H1 (cell line): ENCODE measurements around the gene LHFPL3. TPM values are rescaled to one million over a fixed set of nuclear protein-coding genes. Genes with fewer than 3 reads are reported as not detected.

Experiments
- CTCF ChIA-PET: fragments of 300-600 bp; sonication (Branson Sonifier 250); formaldehyde crosslinking; loops from one replicate; lab custom pipeline; 2021; ENCODE audit not compliant: partially characterized antibody; lab: Charles Lee
- POLR2A ChIA-PET: fragments of 300-600 bp; sonication (Branson Sonifier 250); formaldehyde crosslinking; loops from one replicate; lab custom pipeline; 2021; ENCODE audit warnings: inconsistent platforms; ENCODE audit not compliant: partially characterized antibody; lab: Charles Lee
- DNase-seq, 2 experiments: peaks; one replicate each; pipeline versions ENCODE4 v3.0.0 to v3.0.0-alpha.2; 2010 to 2022; ENCODE audit warnings: low spot score in 2 of 2, low read depth in 1 of 2, mixed read lengths in 1 of 2
- FAIRE-seq: peaks from 2 replicates; lab custom pipeline; 2011; peaks lifted over from hg19 to GRCh38; lab: Jason Lieb, UNC
- H2AFZ ChIP-seq: 2 replicates; pipeline ENCODE4 v1.8.1; 2012; ENCODE audit warnings: low read length, inconsistent platforms
- H2AK5ac ChIP-seq: 2 replicates; pipeline ENCODE4 v1.6.1; 2013; ENCODE audit warnings: low read depth, low read length
- H2BK120ac ChIP-seq: replicated peaks from 2 replicates; pipeline ENCODE3; 2013; ENCODE audit warnings: low read depth, low read length, inconsistent platforms
- H2BK12ac ChIP-seq: 2 replicates; pipeline ENCODE4 v1.6.1; 2013; ENCODE audit warnings: low read depth, low read length
- H2BK15ac ChIP-seq: 2 replicates; pipeline ENCODE4 v1.6.1; 2013; ENCODE audit warnings: low read length
- H2BK20ac ChIP-seq: 2 replicates; pipeline ENCODE4 v1.6.1; 2013; ENCODE audit warnings: low read length
- H2BK5ac ChIP-seq: 2 replicates; pipeline ENCODE4 v1.6.1; 2013; ENCODE audit warnings: low read depth, low read length
- H3K14ac ChIP-seq: 2 replicates; pipeline ENCODE4 v1.6.1; 2013; ENCODE audit warnings: inconsistent platforms; ENCODE audit not compliant: insufficient read length
- H3K18ac ChIP-seq: 2 replicates; pipeline ENCODE4 v1.6.1; 2013; ENCODE audit warnings: low read length; ENCODE audit errors: extremely low read depth
- H3K23ac ChIP-seq: 2 replicates; pipeline ENCODE4 v1.6.1; 2013; ENCODE audit warnings: inconsistent platforms; ENCODE audit not compliant: insufficient read length
- H3K23me2 ChIP-seq: 2 replicates; pipeline ENCODE4 v1.6.1; 2013; ENCODE audit warnings: low read depth, low read length
- H3K27ac ChIP-seq: 2 replicates; pipeline ENCODE4 v1.6.1; 2011; ENCODE audit warnings: low read depth, low read length, inconsistent platforms
- H3K27me3 ChIP-seq, 4 experiments: replicated peaks in 1 of 4; 1 replicate in 1 of 4; 2 replicates in 3 of 4; pipeline versions ENCODE4 v1.6.1 to v1.8.1; 2011 to 2013; ENCODE audit warnings: low read length in 3 of 4, mild to moderate bottlenecking in 3 of 4, inconsistent platforms in 2 of 4, mixed read lengths in 2 of 4, moderate library complexity in 1 of 4; ENCODE audit not compliant: control insufficient read depth in 3 of 4, insufficient read depth in 3 of 4; ENCODE audit errors: extremely low read depth in 1 of 4
- H3K36me3 ChIP-seq, 4 experiments: 2 replicates each; pipeline versions ENCODE4 v1.6.1 to v1.8.1; 2011 to 2013; ENCODE audit warnings: mild to moderate bottlenecking in 4 of 4, low read length in 3 of 4, moderate library complexity in 2 of 4, control low read depth in 1 of 4, inconsistent platforms in 1 of 4; ENCODE audit not compliant: insufficient read depth in 4 of 4, control insufficient read depth in 2 of 4
- H3K4ac ChIP-seq: replicated peaks from 2 replicates; pipeline ENCODE3; 2013; ENCODE audit warnings: low read length, low read depth, mixed read lengths, inconsistent platforms; ENCODE audit not compliant: insufficient read length
- H3K4me1 ChIP-seq, 4 experiments: replicated peaks in 1 of 4; 1 replicate in 1 of 4; 2 replicates in 3 of 4; pipeline versions ENCODE4 v1.6.1 to v1.8.1; 2011 to 2013; ENCODE audit warnings: low read length in 3 of 4, inconsistent platforms in 2 of 4, mixed read lengths in 1 of 4; ENCODE audit not compliant: insufficient read depth in 4 of 4, control insufficient read depth in 3 of 4
- H3K4me2 ChIP-seq, 2 experiments: 2 replicates each; pipeline versions ENCODE4 v1.6.1 to v1.8.1; 2011 to 2013; ENCODE audit warnings: low read depth in 2 of 2, low read length in 2 of 2, control low read depth in 1 of 2, inconsistent platforms in 1 of 2, mild to moderate bottlenecking in 1 of 2; ENCODE audit not compliant: insufficient read depth in 1 of 2
- H3K4me3 ChIP-seq, 4 experiments: fragments of 200-600, 300-600 bp in 1 of 4; sonication (generic), shearing (Covaris generic), sonication (Bioruptor Twin) in 1 of 4; 2 replicates each; pipeline versions ENCODE4 v1.5.1 to v1.8.1; 2011 to 2016; ENCODE audit warnings: low read length in 4 of 4, low read depth in 3 of 4, control low read depth in 2 of 4, inconsistent platforms in 2 of 4, mild to moderate bottlenecking in 2 of 4, mixed read lengths in 1 of 4, moderate library complexity in 1 of 4; ENCODE audit not compliant: insufficient read depth in 2 of 4; ENCODE audit errors: extremely low read depth in 1 of 4
- H3K56ac ChIP-seq: replicated peaks from 2 replicates; pipeline ENCODE3; 2013; ENCODE audit warnings: low read depth, mild to moderate bottlenecking, mixed read lengths, low read length, inconsistent platforms; ENCODE audit not compliant: insufficient read length
- H3K79me1 ChIP-seq: 2 replicates; pipeline ENCODE4 v1.6.1; 2013; ENCODE audit warnings: low read depth, low read length, control low read depth
- H3K79me2 ChIP-seq, 2 experiments: 2 replicates each; pipeline versions ENCODE4 v1.6.1 to v1.8.1; 2012 to 2013; ENCODE audit warnings: low read length in 2 of 2, mild to moderate bottlenecking in 2 of 2, inconsistent platforms in 1 of 2; ENCODE audit not compliant: insufficient read depth in 2 of 2, control insufficient read depth in 1 of 2
- H3K9ac ChIP-seq, 4 experiments: replicated peaks in 1 of 4; 1 replicate in 1 of 4; 2 replicates in 3 of 4; pipeline versions ENCODE4 v1.6.1 to v1.8.1; 2011 to 2013; ENCODE audit warnings: low read depth in 3 of 4, low read length in 3 of 4, control low read depth in 2 of 4, mild to moderate bottlenecking in 2 of 4, moderate library complexity in 2 of 4, inconsistent platforms in 1 of 4; ENCODE audit errors: extremely low read depth in 1 of 4
- H3K9me3 ChIP-seq, 2 experiments: 2 replicates each; pipeline versions ENCODE4 v1.6.1 to v1.8.1; 2012 to 2013; ENCODE audit warnings: mild to moderate bottlenecking in 2 of 2, moderate library complexity in 2 of 2, control low read depth in 1 of 2, inconsistent platforms in 1 of 2, low read depth in 1 of 2, low read length in 1 of 2, mixed read lengths in 1 of 2; ENCODE audit not compliant: insufficient read depth in 2 of 2
- H4K20me1 ChIP-seq, 2 experiments: replicated peaks in 1 of 2; 2 replicates each; pipeline versions ENCODE3 to v1.8.1; 2011 to 2013; ENCODE audit warnings: inconsistent platforms in 2 of 2, low read length in 2 of 2, mild to moderate bottlenecking in 1 of 2; ENCODE audit not compliant: insufficient read depth in 2 of 2, control insufficient read depth in 1 of 2
- H4K5ac ChIP-seq: 2 replicates; pipeline ENCODE4 v1.6.1; 2013; ENCODE audit warnings: low read length, low read depth, mixed read lengths, inconsistent platforms; ENCODE audit not compliant: insufficient read length
- H4K8ac ChIP-seq: 2 replicates; pipeline ENCODE4 v1.8.0; 2013; ENCODE audit warnings: mild to moderate bottlenecking, moderate library complexity, low read length, inconsistent platforms; ENCODE audit not compliant: insufficient read depth; ENCODE audit errors: extremely low read depth
- H4K91ac ChIP-seq: replicated peaks from 2 replicates; pipeline ENCODE3; 2013; ENCODE audit warnings: low read length, mixed read lengths, inconsistent platforms; ENCODE audit not compliant: insufficient read length
- GABPA ChIP-seq: IDR thresholded peaks from 2 replicates; pipeline ENCODE4 v1.6.1; 2011; ENCODE audit warnings: mild to moderate bottlenecking, low read length, moderate library complexity, borderline replicate concordance; ENCODE audit not compliant: insufficient read depth
- RAD21 ChIP-seq, 2 experiments: IDR thresholded peaks in 1 of 2; conservative IDR thresholded peaks in 1 of 2; 2 replicates each; pipeline ENCODE4 v1.6.1; 2011; ENCODE audit warnings: low read depth in 2 of 2, low read length in 2 of 2, improper control_type of control experiment in 1 of 2, inconsistent platforms in 1 of 2, mild to moderate bottlenecking in 1 of 2, moderate library complexity in 1 of 2
- SAP30 ChIP-seq: fragments of 300-600 bp; sonication (generic); IDR thresholded peaks from 2 replicates; pipeline ENCODE4 v1.7.1; 2012; ENCODE audit warnings: low read length, moderate library complexity, mild to moderate bottlenecking, inconsistent platforms; ENCODE audit not compliant: insufficient read depth, insufficient replicate concordance
- SIX5 ChIP-seq: IDR thresholded peaks from 2 replicates; pipeline ENCODE4 v1.6.1; 2011; ENCODE audit warnings: mild to moderate bottlenecking, low read depth, low read length
- WGBS, 2 experiments: shearing (Covaris generic) in 1 of 2; methylation state at CpG; one replicate each; pipeline versions ENCODE4 v1.1.6 to v1.1.7; 2013 to 2015; ENCODE audit warnings: low lambda C conversion rate in 2 of 2, mixed read lengths in 2 of 2, inconsistent platforms in 1 of 2, low coverage in 1 of 2, missing lambda C conversion rate in 1 of 2; ENCODE audit not compliant: insufficient replicate concordance in 2 of 2, insufficient coverage in 1 of 2, insufficient read length in 1 of 2; ENCODE audit errors: extremely low coverage in 1 of 2, missing lambda C conversion rate in 1 of 2; 5-methylcytosine and 5-hydroxymethylcytosine counted together
- polyA plus RNA-seq, 7 experiments: library from polyadenylated mRNA; depleted of rRNA in 3 of 7; stranded (reverse) in 5 of 7; unstranded in 2 of 7; fragments of >200 nt in 5 of 7; fragments of 200-250 nt in 2 of 7; gene quantifications; 1 replicate in 5 of 7; 2 replicates in 1 of 7; 4 replicates in 1 of 7; pipeline versions ENCODE4 v1.2.1 to v1.2.3, GENCODE V29; 2011 to 2013; ENCODE audit warnings: missing spikeins in 2 of 7, mixed read lengths in 2 of 7
- total RNA-seq: library from RNA; stranded (reverse); fragmentation: NEBNext Ultra II Directional; extraction: Animal tissue kit (Norgen Biotek cat#: 25700); gene quantifications from 2 replicates; pipeline ENCODE4 v1.2.1, GENCODE V29; 2021
- TF ChIP-seq, protein P1 (sequence below), 3 experiments: IDR thresholded peaks; 1 replicate in 2 of 3; 2 replicates in 1 of 3; pipeline versions ENCODE4 v1.5.1 to v1.6.1; 2011; ENCODE audit warnings: low read length in 3 of 3, mild to moderate bottlenecking in 3 of 3, inconsistent platforms in 2 of 3, low read depth in 1 of 3, moderate library complexity in 1 of 3; ENCODE audit not compliant: insufficient read depth in 1 of 3; ENCODE audit errors: control extremely low read depth in 1 of 3

LHFPL3 gene
- total and polyA plus RNA-seq, 2 of the 8 experiments (the other 6 are each of a cell fraction or from before 2014, with no cell fraction given), result 0.24 to 0.50 TPM

DNA sequence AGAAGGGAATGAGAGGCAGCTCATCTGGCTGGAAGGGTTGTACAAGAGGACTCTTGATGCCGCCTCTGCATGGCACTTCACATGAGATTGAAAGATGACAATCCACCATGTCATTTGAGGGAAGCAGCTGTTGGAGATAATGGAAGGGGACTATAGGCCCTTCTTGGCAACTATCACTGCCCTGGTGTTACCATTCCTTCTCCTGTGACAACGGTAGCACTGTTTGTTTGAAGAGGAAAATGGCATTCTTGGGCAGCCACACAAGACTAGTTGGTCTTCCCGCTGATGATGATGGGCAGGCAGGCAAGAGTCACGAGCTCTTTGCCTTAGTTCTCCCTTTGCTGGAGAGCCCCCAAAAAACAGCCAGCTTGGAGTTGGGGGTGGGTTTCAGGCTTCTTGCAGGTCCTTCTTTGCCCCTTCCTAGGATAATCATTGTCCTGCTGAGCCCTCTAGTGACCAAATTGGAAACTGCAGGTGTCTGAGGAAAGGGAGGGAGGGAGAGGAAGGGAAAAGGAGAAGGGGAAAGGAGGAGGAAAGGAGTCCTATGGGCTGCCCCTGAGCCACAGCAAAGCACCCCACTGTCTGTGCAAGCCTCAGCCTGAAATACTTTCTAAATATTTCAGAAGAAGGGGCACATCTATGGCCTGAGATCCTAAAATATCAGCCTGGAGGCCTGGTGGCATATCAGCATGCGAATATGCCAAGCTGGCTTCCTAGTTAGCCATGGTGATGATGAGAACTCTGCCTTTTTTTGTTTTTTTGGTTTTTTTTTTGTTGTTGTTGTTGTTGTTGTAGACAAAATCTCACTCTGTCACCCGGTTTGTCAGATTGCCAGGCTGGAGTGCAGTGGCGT, 520.0 kb downstream of the LHFPL3 start:
- no peak overlapping the region for H3K27ac ChIP-seq
- H4K8ac ChIP-seq, result no peak overlapping the region
- H2BK12ac ChIP-seq, result no peak overlapping the region
- peak; percentile 41 to 94 for DNase-seq
- H4K5ac ChIP-seq, result no peak overlapping the region
- no peak overlapping the region for H3K4me3 ChIP-seq
- H2AFZ ChIP-seq, result 0 out of 2 replicates have a peak overlapping the region, but pooled peaks have one; percentile 62
- H3K9me3 ChIP-seq, result no peaks in the 10 kb centered on the region
- H3K14ac ChIP-seq, result no peak overlapping the region
- no peak for FAIRE-seq
- H3K56ac ChIP-seq, result no peak overlapping the region
- H3K4me2 ChIP-seq, result no peak overlapping the region
- WGBS, 2 experiments, result 64% methylated on average over 7 of the region's 7 CpGs; no CpG with 5 or more reads in 1 of the 2 experiments
- H3K18ac ChIP-seq, result no peak overlapping the region
- ChIA-PET CTCF (interaction anchor here (0.5 to 5.2 kb wide), 69 partner anchors 8 to 1335 kb away, joined by 3 to 94 read pairs (median 4); no protein-coding TSS in a partner anchor), POLR2A (no interaction called here)
- no peak overlapping the region for H2BK20ac ChIP-seq
- no peaks in the 10 kb centered on the region for H3K79me2 ChIP-seq
- TF ChIP-seq, protein P1, sequence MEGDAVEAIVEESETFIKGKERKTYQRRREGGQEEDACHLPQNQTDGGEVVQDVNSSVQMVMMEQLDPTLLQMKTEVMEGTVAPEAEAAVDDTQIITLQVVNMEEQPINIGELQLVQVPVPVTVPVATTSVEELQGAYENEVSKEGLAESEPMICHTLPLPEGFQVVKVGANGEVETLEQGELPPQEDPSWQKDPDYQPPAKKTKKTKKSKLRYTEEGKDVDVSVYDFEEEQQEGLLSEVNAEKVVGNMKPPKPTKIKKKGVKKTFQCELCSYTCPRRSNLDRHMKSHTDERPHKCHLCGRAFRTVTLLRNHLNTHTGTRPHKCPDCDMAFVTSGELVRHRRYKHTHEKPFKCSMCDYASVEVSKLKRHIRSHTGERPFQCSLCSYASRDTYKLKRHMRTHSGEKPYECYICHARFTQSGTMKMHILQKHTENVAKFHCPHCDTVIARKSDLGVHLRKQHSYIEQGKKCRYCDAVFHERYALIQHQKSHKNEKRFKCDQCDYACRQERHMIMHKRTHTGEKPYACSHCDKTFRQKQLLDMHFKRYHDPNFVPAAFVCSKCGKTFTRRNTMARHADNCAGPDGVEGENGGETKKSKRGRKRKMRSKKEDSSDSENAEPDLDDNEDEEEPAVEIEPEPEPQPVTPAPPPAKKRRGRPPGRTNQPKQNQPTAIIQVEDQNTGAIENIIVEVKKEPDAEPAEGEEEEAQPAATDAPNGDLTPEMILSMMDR (IDR thresholded peaks at IDR 0.05; ENCODE audit: control extremely low read depth in 1 of 3, insufficient read depth in 1 of 3, low read depth in 1 of 3, low read length in 3 of 3), result peak; percentile 29 to 91 (median 86)
- no peak for TF ChIP-seq SAP30
- no peak for TF ChIP-seq SIX5
- TF ChIP-seq RAD21 (IDR thresholded peaks at IDR 0.05 in 1 of 2, conservative IDR thresholded peaks at IDR 0.05 in 1 of 2; ENCODE audit: low read depth in 2 of 2, low read length in 2 of 2), result peak; percentile 95 to 96
- TF ChIP-seq GABPA, result no peak
- no peaks in the 10 kb centered on the region for H3K36me3 ChIP-seq
- H3K9ac ChIP-seq, result no peak overlapping the region
- H2BK15ac ChIP-seq, result no peak overlapping the region
- no peak overlapping the region for H4K91ac ChIP-seq
- H2BK5ac ChIP-seq, result no peak overlapping the region
- H3K4me1 ChIP-seq, result peaks cover 0 to 3% (median 0%) of the 10 kb centered on the region in 4 experiments; a peak in 1 of 7 replicates
- H3K79me1 ChIP-seq, result no peaks in the 10 kb centered on the region
- H3K27me3 ChIP-seq, result no peaks in the 10 kb centered on the region
- no peak overlapping the region for H3K4ac ChIP-seq
- no peaks in the 10 kb centered on the region for H3K23me2 ChIP-seq
- H4K20me1 ChIP-seq, result no peaks in the 10 kb centered on the region
- H2BK120ac ChIP-seq, result no peak overlapping the region
- no peak overlapping the region for H2AK5ac ChIP-seq
- no peak overlapping the region for H3K23ac ChIP-seq
